ENCODE data around the gene SLC24A3.

GRCh38 chr20:19540392-19540791 is 327.9 kb downstream of the SLC24A3 start:
- no peak for TF ChIP-seq POLR2A (IDR thresholded peaks at IDR 0.05)
- TF ChIP-seq, protein P1, sequence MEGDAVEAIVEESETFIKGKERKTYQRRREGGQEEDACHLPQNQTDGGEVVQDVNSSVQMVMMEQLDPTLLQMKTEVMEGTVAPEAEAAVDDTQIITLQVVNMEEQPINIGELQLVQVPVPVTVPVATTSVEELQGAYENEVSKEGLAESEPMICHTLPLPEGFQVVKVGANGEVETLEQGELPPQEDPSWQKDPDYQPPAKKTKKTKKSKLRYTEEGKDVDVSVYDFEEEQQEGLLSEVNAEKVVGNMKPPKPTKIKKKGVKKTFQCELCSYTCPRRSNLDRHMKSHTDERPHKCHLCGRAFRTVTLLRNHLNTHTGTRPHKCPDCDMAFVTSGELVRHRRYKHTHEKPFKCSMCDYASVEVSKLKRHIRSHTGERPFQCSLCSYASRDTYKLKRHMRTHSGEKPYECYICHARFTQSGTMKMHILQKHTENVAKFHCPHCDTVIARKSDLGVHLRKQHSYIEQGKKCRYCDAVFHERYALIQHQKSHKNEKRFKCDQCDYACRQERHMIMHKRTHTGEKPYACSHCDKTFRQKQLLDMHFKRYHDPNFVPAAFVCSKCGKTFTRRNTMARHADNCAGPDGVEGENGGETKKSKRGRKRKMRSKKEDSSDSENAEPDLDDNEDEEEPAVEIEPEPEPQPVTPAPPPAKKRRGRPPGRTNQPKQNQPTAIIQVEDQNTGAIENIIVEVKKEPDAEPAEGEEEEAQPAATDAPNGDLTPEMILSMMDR (IDR thresholded peaks at IDR 0.05) = no peak

All from heart left ventricle (tissue), 13 donors.